C4-2B (cell line): ENCODE measurements around the gene TLE2.

Experiments used
- ZFX ChIP-seq: fragments of 450-650 bp; IDR thresholded peaks from 2 replicates; pipeline ENCODE4 v1.6.1; 2017
- TF ChIP-seq, protein P1 (sequence below): fragments of 450-650 bp; conservative IDR thresholded peaks from 2 replicates; pipeline ENCODE4 v1.5.1; 2017; ENCODE audit warnings: mild to moderate bottlenecking

DNA sequence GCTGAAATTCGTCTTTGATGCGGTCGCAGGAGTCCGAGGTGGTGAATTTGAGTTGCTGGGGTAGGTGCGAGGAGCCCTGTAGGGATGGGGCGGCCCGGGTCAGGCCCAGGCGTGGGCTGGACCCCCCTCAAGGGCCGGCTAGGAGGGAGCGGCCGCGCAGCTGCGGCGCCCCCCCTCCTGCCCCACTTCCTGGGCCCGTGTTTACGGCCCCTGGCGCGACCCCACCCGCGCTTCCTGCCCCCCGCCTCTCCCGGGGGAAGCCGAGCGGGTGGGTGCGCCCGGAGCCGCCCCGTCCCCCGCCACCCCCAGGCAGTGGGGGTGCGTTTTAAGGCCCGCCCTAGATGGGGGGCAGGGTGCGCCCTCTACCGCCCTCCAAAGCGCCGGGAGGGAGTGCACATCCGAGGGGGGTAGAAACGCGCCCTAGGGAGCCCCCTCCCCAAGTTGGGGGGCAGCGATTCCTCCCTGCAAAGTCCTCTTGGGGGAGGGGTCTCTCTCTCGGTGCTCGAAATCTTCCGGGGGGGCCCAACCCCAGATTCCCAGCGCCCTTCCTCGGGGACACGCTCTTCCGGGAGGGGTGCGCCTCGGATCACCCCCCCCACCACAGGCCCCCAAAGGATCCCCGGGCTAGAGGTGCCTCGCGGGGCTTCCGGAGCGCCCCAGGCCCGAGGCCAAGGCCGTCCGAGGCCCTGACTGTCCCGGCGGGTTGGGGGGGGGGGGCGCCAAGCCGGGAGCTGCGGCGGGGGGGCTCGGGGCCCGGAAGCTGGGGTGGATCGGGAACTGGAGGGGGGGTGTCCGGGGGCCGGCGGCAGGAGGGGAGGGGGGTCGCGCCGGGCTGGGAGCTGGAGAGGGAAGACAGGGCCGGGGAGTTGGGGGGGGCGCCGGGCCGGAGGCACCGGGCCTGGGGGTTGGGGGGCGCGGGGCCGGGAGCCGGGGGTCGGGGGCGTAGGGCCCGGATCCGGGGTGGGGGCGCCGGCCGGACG, 32.4 kb upstream of the TLE2 start:
- TF ChIP-seq, protein P1, sequence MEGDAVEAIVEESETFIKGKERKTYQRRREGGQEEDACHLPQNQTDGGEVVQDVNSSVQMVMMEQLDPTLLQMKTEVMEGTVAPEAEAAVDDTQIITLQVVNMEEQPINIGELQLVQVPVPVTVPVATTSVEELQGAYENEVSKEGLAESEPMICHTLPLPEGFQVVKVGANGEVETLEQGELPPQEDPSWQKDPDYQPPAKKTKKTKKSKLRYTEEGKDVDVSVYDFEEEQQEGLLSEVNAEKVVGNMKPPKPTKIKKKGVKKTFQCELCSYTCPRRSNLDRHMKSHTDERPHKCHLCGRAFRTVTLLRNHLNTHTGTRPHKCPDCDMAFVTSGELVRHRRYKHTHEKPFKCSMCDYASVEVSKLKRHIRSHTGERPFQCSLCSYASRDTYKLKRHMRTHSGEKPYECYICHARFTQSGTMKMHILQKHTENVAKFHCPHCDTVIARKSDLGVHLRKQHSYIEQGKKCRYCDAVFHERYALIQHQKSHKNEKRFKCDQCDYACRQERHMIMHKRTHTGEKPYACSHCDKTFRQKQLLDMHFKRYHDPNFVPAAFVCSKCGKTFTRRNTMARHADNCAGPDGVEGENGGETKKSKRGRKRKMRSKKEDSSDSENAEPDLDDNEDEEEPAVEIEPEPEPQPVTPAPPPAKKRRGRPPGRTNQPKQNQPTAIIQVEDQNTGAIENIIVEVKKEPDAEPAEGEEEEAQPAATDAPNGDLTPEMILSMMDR: no peak
- no peak for TF ChIP-seq ZFX
